ENCODE results near the gene HDAC7. TPM values are rescaled to one million over a fixed set of nuclear protein-coding genes. Genes with fewer than 3 reads are reported as not detected.

HDAC7 gene
- total RNA-seq, 1 donor from 2014 or later = 120 TPM

- TF ChIP-seq CTCF (IDR thresholded peaks at IDR 0.05) = no peak
- Mint-ChIP-seq H3K27me3 (ENCODE audit: unreplicated experiment) (no peaks in the 10 kb centered on the region), H3K36me3 (ENCODE audit: unreplicated experiment) (peaks cover 51% of the 10 kb centered on the region), H3K9me3 (ENCODE audit: unreplicated experiment) (no peaks in the 10 kb centered on the region), H3K4me1 (ENCODE audit: unreplicated experiment) (no peaks in the 10 kb centered on the region), H3K4me3 (ENCODE audit: unreplicated experiment) (no peak overlapping the region), H3K27ac (ENCODE audit: unreplicated experiment) (peak overlapping the region; percentile 47)
- no peak for DNase-seq (ENCODE audit: extremely low spot score, unreplicated experiment)
These were observed 27.8 kb downstream of the HDAC7 start for GRCh38 chr12:47791874-47792273.

- peaks cover 54% of the 10 kb centered on the region for H3K36me3 Mint-ChIP-seq (ENCODE audit: unreplicated experiment)
- H3K27me3 Mint-ChIP-seq (ENCODE audit: unreplicated experiment) = no peaks in the 10 kb centered on the region
- H3K27ac Mint-ChIP-seq (ENCODE audit: unreplicated experiment) = no peak overlapping the region
- H3K4me1 Mint-ChIP-seq (ENCODE audit: unreplicated experiment) = no peaks in the 10 kb centered on the region
- H3K9me3 Mint-ChIP-seq (ENCODE audit: unreplicated experiment) = no peaks in the 10 kb centered on the region
- no peak for TF ChIP-seq CTCF (IDR thresholded peaks at IDR 0.05)
- DNase-seq (ENCODE audit: extremely low spot score, unreplicated experiment) = no peak
- no peak overlapping the region for H3K4me3 Mint-ChIP-seq (ENCODE audit: unreplicated experiment)
These were observed 28.4 kb downstream of the HDAC7 start for GRCh38 chr12:47791351-47791746.

- no peaks in the 10 kb centered on the region for H3K4me1 Mint-ChIP-seq (ENCODE audit: unreplicated experiment)
- H3K36me3 Mint-ChIP-seq (ENCODE audit: unreplicated experiment) = peaks cover 58% of the 10 kb centered on the region
- no peak overlapping the region for H3K27ac Mint-ChIP-seq (ENCODE audit: unreplicated experiment)
- H3K4me3 Mint-ChIP-seq (ENCODE audit: unreplicated experiment) = no peak overlapping the region
- TF ChIP-seq CTCF (IDR thresholded peaks at IDR 0.05) = no peak
- H3K9me3 Mint-ChIP-seq (ENCODE audit: unreplicated experiment) = no peaks in the 10 kb centered on the region
- no peaks in the 10 kb centered on the region for H3K27me3 Mint-ChIP-seq (ENCODE audit: unreplicated experiment)
- no peak for DNase-seq (ENCODE audit: extremely low spot score, unreplicated experiment)
These were observed 28.9 kb downstream of the HDAC7 start for GRCh38 chr12:47790676-47791350.

- DNase-seq (ENCODE audit: extremely low spot score, unreplicated experiment) = no peak
- Mint-ChIP-seq H3K4me1 (ENCODE audit: unreplicated experiment) (no peaks in the 10 kb centered on the region), H3K27me3 (ENCODE audit: unreplicated experiment) (no peaks in the 10 kb centered on the region), H3K36me3 (ENCODE audit: unreplicated experiment) (peaks cover 62% of the 10 kb centered on the region), H3K9me3 (ENCODE audit: unreplicated experiment) (no peaks in the 10 kb centered on the region), H3K27ac (ENCODE audit: unreplicated experiment) (no peak overlapping the region), H3K4me3 (ENCODE audit: unreplicated experiment) (no peak overlapping the region)
- no peak for TF ChIP-seq CTCF (IDR thresholded peaks at IDR 0.05)
These were observed 29.8 kb downstream of the HDAC7 start for GRCh38 chr12:47789712-47790489.

- H3K36me3 Mint-ChIP-seq (ENCODE audit: unreplicated experiment) = peaks cover 67% of the 10 kb centered on the region
- TF ChIP-seq CTCF (IDR thresholded peaks at IDR 0.05) = no peak
These were observed 30.6 kb downstream of the HDAC7 start for GRCh38 chr12:47789141-47789540.

More at GRCh38 chr12:47789141-47789540, 30.6 kb downstream of the HDAC7 start:
- no peak for DNase-seq (ENCODE audit: extremely low spot score, unreplicated experiment)
- no peaks in the 10 kb centered on the region for H3K4me1 Mint-ChIP-seq (ENCODE audit: unreplicated experiment)
- H3K4me3 Mint-ChIP-seq (ENCODE audit: unreplicated experiment) = no peak overlapping the region
- H3K9me3 Mint-ChIP-seq (ENCODE audit: unreplicated experiment) = no peaks in the 10 kb centered on the region
- no peaks in the 10 kb centered on the region for H3K27me3 Mint-ChIP-seq (ENCODE audit: unreplicated experiment)
- no peak overlapping the region for H3K27ac Mint-ChIP-seq (ENCODE audit: unreplicated experiment)
